HG02970 (cell line): Measurements from ENCODE around the gene PBX1.

Experiments
- ATAC-seq: cut with Tn5 transposase; IDR thresholded peaks from one replicate; pipeline ENCODE4 v1.9.1; 2021; ENCODE audit warnings: mild to moderate bottlenecking, moderate library complexity, moderate number of reproducible peaks; ENCODE audit not compliant: unreplicated experiment, low FRiP score

Gene PBX1

DNA sequence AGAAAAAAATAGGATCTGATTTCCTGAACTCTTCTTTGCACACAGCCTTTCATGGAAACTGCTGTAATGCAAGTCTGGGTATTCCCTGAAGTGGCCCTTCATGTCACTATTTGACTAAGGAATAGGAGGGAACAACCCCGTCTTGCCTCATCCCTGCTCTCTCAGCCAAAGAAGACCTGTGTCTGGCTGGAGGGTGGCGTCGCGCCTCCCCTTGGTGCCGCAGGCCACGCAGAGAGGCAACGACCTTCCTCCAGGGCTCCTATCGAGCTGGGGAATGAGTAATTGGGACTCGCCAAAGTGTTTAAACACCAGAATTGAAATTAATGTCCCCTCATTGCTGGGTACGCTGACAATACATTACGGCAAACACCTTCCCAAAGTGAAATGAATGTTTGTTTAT lies 129.8 kb downstream of the PBX1 start:
- ATAC-seq = no peak

DNA sequence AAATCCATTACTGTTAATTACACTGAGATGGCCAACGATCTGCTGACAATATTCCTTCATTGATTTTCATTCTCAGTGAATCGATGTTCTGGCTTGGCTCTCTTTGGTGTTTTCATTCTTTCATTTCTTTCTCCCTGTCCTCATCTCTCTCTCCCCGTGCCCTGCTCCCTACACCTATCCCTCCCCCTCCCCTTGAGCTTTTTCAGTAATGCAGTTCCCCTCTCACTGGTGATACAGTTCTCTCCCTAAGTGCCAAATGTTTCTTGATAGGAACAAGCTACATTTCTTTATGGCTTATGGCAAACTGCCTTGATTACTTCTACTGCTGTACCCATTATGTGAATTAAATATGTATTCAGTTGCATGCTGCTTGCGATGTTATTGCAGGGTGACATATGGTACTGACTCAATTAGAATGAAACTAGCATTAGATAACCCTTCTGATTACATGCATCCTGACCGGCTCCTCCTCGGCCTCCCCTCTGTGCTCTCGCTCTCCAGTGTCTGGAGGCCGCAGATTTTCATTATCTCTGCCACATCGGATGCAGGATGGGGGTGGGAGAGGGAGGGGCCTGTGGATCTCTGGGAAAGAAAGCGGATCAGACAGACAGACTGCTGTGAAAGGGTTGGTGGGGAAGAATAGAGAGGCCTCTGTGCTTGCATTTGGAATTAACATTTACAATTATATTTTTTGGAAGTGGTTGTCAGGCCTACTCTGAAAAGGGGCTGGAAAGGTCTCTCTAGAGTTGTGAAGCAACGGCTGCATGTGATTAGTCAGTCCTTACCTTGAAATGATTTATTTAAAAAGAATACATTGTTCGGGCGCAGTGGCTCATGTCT lies 130.9 kb downstream of the PBX1 start:
- no peak for ATAC-seq

DNA sequence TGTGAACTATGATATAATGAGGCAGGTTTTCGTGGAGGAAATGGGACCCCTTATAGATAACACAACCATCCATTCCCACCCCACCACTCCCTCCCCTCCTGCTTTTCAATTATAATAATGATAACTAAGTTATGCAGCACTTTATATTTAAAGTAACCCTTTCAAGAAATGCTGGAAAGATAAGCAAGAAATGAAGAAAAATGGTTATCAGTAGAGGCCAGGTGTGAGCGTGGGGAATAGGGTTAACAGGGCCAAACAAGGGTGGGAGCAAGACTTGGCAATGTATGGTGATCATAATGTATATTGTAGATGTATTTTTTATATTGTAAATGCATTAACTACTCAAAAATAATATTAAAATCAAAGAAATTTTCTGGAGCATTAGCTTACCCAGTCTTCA lies 133.4 kb downstream of the PBX1 start:
- ATAC-seq = no peak

DNA sequence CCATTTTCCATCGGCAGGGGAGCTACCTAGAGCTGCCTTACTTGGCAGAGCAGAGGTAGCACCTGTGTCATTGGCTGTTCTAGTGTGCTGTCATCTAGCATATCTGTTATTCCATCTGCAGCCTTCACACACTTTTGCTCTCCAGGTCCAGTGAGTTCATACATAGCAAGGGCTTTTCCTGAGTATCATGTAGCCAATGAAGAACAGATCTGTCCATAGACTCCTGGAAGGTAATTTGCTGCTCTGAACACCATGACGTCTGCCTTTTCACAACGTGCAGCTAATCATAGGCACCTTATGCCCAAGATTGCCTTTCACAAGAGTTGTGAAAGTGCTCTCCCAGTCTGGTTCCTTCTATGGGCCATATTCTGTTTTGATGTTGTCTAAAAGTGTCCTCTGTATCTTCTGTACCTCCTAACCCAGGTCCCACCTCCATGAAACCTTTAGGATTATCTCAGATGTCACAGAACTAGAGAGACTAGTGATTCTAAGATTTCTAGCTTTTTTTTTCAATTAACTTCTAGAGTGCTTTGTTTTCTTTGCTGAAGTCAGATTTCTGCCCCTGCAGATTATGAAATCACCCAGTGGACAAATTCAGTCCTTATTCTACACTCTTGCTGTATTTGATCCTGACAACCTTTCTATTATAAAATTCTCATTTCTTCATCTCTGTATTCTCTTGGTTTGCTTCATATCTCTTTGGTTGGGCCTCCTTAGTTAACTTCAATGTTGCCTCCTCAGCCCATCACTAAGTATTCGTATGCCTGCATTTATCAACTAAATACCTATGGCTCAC lies 134.8 kb downstream of the PBX1 start:
- no peak for ATAC-seq

DNA sequence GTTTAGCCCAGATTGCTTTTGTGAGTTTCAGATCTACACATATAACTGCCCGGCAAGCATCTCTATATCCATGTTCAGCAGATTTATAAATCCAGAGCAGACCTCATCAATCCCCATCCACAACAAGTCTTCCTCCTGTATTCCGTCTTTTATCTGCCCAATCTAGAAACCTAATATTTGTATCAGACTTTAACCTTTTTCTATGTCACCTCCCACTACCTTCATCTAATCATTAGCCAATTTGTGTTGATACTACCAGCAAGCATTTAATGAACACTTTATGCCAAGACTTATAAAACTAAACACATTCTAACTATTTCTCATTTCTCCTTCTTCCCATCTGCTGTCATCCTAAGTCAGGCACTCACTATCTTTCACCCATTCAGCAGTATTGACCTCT lies 135.5 kb downstream of the PBX1 start:
- no peak for ATAC-seq

DNA sequence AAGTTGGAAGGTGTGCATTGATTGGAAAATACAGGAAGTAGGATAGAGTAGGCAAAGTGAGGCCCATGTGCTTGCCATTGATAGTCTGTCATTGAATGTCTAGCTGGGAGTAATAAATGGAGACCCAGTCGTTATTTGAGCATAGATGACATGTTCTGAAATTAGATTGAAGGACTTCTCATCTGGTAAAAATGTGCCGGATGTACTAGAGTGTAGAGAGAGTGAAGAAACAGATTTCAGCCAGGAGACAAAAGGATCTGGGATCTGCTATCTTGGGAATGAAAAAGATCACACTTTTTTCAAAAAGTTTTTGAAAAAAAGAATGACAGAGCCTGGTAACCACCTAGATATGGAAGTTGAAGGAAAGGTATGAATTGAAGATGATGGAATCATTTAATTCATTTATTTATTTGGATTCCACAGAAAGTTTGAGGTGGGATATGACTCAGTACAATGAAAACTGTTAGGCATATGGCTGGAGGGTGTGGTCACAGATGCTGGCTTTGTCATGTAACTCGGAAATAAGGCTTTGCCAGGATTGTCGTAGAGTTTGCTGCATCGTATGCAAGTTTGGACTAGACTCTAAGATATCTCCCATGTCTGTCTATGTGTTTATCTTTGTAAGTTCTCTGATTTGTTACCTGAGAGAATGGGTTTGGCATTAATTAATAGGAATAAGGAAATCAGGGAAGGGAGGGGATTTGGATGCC lies 137.1 kb downstream of the PBX1 start:
- ATAC-seq = no peak

DNA sequence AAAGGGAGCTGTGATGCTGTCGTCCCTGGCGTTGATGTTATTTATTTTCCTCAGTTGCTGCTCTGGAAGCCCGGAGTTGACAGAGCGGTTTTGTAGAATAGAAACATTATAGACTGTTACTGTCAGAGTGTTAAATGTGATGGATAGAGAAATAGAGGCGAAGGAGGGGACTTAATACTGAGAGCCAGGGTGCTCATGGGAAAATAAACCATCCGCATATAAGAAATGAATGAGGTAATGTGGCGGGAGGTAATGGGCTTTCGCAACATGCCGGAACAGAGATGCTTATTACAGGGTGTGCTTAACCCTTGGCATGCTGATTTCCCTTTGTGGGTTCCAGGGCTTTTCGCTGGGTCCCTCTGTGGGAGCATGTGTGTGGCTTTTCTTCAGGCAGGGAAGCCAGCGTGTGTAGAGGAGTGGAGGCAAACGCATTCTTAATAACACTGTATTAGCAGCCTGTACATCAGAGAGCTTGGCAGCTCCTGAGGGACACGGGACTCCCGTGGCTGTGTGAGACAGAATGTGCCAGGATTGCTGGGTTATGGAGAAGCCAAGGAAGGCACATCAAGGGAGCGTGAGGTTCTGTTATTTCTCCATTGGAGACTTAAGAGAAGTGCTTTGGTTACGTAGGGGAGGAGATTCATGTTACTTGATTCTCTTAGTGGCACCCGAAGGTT lies 141.0 kb downstream of the PBX1 start:
- no peak for ATAC-seq

DNA sequence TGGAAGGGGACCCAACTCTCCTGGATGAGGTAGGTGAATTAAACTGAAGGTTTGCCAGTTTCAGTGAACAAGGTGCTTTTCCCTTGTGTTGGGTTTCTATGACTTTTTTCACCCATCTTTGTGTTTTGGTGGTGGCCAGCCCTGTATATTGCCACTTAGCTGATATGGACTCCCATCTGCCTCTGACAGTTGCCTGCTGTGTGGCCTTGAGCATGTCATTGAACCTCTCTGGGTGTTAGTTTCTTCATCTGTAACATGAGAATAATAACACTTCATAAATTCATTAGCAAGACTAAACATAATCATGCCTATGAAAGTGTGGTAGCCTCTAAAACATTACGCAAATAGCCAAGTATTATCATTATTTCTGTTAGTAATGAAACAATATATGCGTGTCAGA lies 141.7 kb downstream of the PBX1 start:
- no peak for ATAC-seq

DNA sequence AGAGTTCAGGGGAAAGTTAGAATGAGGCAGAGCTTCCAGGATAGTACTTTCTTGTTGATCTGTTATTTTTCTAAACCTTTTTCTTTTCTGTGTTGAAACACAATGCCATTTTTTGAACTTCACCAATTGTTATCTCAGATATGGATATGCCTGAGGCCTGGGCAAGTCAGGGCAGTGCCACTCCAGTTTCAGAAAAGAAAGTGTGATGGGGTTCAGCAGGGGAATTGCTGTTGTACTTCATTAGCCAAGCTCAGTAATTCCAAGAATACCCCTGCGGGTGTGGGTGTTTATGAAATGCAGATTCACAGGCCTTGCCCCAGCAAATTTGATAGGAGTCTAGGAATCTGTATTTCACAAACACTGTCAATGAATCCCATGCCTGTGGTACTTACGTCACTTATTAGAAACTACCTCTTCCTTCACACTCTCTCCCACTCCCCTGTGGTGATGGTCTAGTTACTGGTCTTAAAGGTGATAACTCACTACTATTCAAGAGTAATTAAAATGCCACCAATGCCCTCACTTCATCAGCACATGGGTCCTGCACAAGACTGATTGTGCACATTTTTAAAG lies 142.3 kb downstream of the PBX1 start:
- ATAC-seq = no peak

DNA sequence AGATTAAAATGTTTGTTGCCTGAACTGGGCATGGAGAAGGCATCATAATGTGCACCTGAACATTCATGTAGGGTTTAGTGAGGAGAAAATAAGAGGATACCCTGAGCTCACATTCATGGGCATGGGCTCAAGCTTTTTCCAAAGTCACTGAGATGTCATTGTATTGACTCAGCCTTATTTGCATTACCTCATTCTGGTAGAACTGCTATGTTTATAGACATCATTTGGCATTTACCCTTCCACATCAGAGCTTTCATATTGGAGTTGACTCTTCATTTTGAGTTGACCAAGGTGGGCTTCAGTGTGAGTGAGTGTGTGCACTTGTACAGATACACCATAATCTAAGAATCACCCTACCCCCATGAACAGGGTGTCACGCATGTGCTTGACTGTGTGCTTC lies 143.2 kb downstream of the PBX1 start:
- ATAC-seq = no peak

DNA sequence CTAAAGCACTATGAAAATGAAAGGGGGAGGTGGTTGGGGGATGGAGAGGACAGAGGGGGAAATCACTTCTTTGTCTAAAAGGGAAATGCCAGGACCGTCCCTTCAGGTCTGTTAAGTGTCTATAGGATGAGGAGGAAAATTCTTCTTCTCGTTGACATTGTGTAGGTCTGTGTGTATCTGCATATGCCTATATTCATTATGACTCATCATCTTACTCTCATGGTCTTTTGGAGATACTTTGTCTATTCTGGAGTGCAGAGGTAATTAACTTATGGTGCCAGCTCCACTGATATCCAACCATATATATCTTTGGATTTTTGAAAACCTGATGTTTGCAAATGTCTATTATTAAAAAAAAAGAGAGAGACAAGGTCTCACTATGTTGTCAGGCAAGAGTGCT lies 143.7 kb downstream of the PBX1 start:
- ATAC-seq = no peak

DNA sequence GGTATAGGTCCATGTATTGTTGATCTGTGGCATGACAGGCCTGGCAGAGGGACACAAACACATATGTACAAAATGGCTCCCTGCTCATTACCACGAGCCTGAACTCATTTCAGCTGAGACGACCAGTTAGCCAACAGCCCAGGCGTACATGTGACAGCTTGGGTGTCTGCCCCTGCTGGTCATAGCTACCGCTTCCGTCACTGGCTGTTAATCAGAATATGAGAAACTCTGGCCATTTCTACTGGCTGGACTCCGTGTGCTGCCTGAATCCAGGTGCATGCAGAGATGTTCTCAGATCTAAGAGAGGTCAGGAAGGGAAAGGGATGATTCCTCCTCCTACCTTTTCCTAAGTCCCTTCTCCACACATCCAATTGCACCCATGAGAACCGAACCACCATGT lies 144.5 kb downstream of the PBX1 start:
- no peak for ATAC-seq

DNA sequence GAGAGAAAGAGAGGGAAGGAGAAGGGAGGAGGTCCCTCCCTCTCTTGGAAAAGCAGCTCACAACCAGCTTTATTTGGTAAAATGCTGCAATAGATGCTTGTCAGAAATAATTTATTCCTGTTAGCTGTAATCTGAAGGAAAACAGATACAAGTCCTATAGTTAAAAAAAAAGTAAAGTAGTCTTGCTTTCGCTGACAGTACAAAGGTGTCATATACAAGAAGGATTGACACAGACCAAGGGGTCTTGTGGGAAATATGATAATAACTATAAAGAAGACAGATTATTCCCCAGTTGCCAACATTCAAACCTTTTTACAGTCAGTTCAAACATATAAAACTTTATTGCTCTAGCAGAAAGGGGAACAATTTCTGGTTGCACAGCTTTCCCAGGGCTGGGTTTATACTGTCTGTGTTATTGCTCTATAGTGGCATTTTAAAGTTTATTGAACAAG lies 145.0 kb downstream of the PBX1 start:
- no peak for ATAC-seq

DNA sequence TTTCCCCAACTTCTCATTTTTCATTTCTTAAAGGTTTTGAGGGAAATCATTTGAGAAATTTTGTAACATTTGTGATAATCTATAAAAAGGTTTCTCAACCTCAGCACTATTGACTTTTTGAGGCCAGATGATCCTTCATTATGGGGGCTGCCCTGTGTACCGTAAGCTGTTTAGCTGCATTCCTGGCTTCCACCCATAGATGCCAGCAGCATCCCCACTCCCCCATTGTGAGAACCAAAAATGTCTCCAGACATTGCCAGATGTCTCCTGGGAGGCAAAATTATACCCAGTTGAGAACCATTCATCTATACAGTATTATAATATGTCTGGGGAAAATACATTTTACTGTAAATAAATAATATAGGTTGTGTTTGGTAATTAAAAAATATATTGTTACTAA lies 146.0 kb downstream of the PBX1 start:
- ATAC-seq = no peak

DNA sequence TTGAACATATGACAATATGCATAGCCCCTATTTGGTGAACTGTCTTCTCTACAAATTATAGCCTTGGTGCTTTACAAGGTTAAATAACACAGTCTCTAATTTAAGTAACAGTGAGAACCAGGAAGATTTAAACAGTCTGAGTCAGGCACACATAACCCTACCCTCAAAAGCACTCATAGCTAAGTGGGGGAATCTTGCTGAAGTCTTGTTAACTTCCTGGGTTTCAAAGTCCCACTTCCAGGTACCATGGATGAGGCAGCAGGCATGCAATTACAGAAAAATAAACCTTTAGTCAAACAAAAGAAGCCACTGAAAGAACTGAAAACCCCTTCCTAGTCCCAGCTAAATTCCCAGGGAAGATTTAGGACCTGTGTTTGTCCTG lies 147.6 kb downstream of the PBX1 start:
- ATAC-seq = no peak

DNA sequence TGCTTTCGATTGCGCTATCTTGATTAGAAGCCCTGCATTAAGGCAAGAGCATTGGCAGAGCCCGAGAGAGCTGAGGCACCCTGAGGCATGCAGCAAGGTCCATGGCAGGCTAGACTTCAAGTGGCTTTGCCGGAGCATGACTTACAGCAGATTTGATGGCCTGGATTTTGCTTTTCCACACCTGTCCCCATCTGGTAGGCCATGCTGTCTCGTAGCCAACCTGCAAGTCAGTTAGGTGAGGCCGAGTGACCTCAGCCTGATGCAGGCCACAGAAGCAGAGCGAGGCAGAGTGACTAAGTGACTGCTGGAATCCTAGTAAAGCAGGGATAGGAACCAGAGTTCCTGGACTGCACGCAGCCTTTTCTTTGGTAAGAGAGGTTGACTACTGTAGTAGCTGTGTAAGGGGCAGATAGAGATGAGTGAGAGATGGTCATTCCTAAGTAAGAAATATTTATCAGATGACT lies 148.9 kb downstream of the PBX1 start:
- no peak for ATAC-seq

DNA sequence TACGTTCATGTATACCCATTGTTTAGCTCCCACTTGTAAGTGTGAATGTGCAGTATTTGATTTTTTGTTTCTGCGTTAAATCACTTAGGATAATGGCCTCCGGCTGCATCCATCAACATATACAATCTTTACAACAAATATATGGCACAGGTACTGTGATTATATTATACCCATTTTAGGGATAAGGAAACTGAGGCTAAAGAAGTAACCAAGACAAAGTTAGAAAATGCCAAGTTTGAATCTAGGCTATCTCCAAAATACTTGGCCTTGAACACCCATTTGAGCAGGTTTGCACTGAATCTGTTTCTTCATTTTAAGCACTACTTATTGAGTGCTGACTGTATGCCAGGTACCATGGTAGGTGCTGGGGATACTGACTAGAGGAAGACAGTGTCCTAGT lies 149.6 kb downstream of the PBX1 start:
- ATAC-seq = no peak

DNA sequence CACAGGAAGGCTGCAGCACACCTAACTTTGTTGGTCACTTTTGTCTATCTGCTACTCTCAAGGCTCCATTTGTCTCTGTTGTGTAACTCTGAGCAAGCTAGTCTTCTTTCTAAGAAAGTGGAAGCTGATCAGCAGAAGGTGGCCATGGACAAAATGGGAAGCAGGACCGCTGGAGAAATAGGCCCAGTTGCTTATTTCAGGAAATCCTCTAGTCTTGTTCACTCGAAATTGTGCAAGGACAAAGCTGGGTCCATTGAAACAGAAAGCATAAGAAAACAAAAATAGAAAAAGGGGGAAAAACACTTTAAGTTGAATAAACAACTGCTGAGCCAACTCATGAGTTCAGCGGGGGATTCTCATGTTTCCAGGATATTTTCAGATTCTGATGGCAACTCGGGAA lies 150.1 kb downstream of the PBX1 start:
- no peak for ATAC-seq

DNA sequence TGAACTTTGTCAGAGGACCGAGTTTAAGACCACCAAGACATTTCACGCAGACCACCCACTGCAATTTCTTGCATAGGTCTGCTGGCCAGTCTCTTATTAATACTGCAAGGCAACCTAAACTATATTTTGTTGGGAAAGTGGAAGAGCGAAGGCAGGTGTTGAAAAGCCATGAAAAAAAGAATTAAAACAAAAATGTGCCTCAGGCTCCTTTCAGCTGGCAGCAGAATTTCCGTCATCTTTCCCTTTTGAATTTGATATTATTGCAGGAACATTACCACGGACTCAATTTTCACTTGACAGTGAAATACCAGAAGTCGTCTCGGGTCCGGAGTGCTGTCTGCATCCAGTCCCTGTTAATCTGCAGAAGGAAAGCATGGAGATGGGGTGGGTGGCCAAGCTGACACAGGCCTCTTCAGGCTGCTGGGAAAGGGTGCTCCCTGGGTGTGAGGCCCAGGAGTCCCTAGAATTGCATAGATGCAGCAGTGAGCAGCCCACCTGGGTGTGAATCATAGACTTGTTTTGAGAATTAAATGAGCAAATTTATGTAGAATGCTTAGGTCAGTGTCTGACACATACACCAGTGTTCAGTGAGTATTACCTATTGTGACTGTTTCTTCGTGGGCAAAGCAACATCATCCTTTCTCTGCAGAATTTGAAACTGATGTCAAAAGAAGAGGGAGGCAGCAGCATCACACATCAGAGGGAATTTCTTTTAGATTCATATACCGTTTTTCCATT lies 150.7 kb downstream of the PBX1 start:
- no peak for ATAC-seq
